ENCODE results near the gene PARP3. TPM values are rescaled to one million over a fixed set of nuclear protein-coding genes. Genes with fewer than 3 reads are reported as not detected.

PARP3 gene
- total RNA-seq, 1 donor from 2014 or later: 24.6 TPM

DNA sequence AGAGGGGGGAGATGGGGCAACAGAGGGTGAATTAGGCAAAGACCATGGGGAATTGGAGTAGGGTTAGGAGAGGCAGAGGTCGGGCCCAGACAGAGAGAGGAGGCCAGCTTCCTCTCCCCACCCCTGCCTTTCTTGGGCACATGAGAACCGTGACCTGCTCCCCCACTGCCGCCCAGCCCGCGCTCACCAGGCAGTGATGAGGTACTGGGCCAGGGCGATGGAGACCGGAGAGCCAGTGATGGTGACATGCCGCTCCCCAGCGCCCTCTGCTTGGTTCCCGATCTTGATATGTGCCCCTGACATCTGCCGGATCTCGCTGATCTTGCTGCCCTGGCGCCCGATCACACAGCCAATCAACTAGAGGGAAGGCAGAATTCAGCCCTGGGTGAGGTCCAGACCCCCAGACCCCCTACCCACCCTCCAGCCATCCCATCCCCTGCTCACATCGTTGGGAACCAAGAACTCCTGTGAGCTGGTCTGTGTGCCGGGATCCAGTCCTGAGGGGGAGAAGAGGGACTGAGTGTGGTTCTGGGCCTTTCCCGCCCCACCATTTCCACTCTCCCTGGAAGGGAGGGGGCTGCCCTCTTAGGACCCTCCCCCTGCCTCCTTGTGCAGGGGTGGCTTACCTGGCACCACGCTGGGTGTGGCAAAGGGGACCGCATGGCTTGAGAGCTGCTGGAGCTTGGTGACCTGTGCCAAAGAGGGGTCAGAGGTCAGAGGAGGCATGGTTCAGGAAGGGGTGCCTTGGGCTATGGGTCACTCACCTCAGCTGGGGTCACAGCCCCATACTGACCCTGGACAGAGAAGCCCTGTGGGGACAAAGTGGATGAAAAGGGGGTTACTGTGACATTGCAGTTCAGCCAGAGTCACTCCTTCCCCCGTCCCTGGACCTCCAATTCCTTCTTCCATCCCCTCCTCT, 16.7 kb downstream of the PARP3 start:
- Histone ChIP-seq H3K4me1 (peaks cover 17% of the 10 kb centered on the region), H3K27ac (no peak overlapping the region), H3K4me3 (no peak overlapping the region), H3K36me3 (peaks cover 10% of the 10 kb centered on the region), H3K27me3 (ENCODE audit: low read depth) (peaks cover 13% of the 10 kb centered on the region), H3K9me3 (no peaks in the 10 kb centered on the region)
- intact Hi-C loops (cut with DNase I): no loop called here
- DNase-seq (no peak), ATAC-seq (no peak)
- no peak for TF ChIP-seq CTCF (IDR thresholded peaks at IDR 0.05)

DNA sequence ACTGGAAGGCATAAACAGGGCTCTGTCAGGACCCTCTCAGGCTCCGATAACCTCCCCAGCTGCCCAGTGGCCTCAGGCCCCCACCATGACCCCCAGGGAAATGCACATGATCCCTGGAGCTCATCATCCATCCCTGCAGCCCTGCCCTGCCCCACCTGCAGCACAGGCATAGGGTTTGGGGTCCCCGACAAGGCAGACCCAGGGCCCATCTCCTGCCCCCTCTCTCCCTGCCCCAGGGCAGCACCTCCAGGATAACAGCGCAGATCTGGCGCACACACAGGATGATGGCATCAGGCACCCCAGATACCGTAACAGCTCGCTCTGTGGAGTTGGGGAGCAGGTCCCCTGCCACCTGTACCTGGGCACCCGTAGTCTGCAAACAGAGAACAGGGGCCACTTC, 17.5 kb downstream of the PARP3 start:
- DNase-seq (no peak), ATAC-seq (no peak)
- TF ChIP-seq CTCF (IDR thresholded peaks at IDR 0.05): no peak
- H3K4me1 ChIP-seq: peaks cover 17% of the 10 kb centered on the region
- peaks cover 13% of the 10 kb centered on the region for H3K27me3 ChIP-seq (ENCODE audit: low read depth)
- intact Hi-C loops (cut with DNase I): no loop called here
- H3K36me3 ChIP-seq: peaks cover 10% of the 10 kb centered on the region
- no peaks in the 10 kb centered on the region for H3K9me3 ChIP-seq
- no peak overlapping the region for H3K4me3 ChIP-seq
- H3K27ac ChIP-seq: no peak overlapping the region

GRCh38 chr3:51960386-51960785, 18.2 kb downstream of the PARP3 start:
- DNase-seq: no peak
- intact Hi-C loops (cut with DNase I): no loop called here
- Histone ChIP-seq H3K27me3 (ENCODE audit: low read depth) (peaks cover 10% of the 10 kb centered on the region), H3K4me3 (no peak overlapping the region), H3K27ac (no peak overlapping the region), H3K9me3 (no peaks in the 10 kb centered on the region), H3K36me3 (peaks cover 10% of the 10 kb centered on the region), H3K4me1 (peaks cover 15% of the 10 kb centered on the region)
- no peak for TF ChIP-seq CTCF (IDR thresholded peaks at IDR 0.05)
- ATAC-seq: no peak

GRCh38 chr3:51961011-51961410, 18.8 kb downstream of the PARP3 start:
- no peak for ATAC-seq
- H3K27ac ChIP-seq: no peak overlapping the region
- intact Hi-C loops (cut with DNase I): no loop called here
- no peaks in the 10 kb centered on the region for H3K9me3 ChIP-seq
- no peak for DNase-seq
- H3K4me1 ChIP-seq: peaks cover 14% of the 10 kb centered on the region
- peaks cover 10% of the 10 kb centered on the region for H3K36me3 ChIP-seq
- H3K4me3 ChIP-seq: no peak overlapping the region
- TF ChIP-seq CTCF (IDR thresholded peaks at IDR 0.05): no peak
- peaks cover 6% of the 10 kb centered on the region for H3K27me3 ChIP-seq (ENCODE audit: low read depth)

DNA sequence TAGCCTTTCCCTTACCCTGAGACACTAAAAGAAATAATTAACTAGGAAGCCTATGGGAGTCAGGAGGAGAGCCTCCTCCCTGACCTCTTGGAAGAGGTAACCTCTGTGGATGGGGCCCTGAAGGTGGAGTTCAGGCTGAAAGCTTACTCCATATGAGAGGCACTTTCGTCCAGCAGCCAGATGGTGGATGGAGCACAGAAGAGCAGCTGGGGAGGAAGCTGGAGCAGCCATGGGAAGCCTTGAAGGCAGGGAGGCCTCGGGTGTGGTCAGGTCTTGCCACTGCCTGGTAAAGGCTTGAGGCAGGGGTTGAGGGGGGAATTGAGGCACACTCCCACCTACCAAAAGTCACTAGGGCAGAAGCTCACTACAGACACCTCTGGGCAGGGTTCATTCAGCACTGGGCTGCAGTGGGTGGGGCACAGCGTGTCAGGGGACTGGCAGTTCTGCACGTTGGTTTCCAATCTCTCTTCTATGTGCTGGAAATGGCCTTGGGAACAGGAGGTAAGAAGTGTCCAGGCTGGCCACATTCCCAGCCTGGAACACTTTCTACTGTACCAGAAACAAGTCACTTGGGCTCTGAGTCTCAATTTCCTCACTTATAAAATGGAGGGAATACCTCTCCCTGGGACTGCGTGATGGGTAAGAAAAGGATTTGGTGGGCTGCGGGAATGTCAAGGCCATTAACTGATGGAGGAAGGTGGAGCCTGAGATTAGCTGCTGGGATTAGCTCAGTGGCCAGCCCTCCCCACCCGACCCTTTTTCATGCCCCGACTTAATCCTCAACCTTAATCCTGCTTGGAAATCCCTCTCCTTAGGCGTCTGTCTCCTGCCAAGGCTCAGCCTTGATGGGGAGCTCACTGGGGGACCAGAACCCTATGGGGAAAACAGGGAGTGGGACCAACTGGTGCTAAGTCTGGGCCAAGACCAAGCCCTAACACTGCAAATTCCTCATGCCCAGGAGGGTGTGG, 19.7 kb downstream of the PARP3 start:
- H3K27ac ChIP-seq: no peak overlapping the region
- no peak overlapping the region for H3K4me3 ChIP-seq
- no peak for DNase-seq
- H3K9me3 ChIP-seq: no peaks in the 10 kb centered on the region
- peaks cover 10% of the 10 kb centered on the region for H3K36me3 ChIP-seq
- no peak for ATAC-seq
- H3K4me1 ChIP-seq: peaks cover 14% of the 10 kb centered on the region
- intact Hi-C loops (cut with DNase I): no loop called here
- no peak for TF ChIP-seq CTCF (IDR thresholded peaks at IDR 0.05)
- no peaks in the 10 kb centered on the region for H3K27me3 ChIP-seq (ENCODE audit: low read depth)
